ENCODE measurements around the gene MRPS35. TPM values are rescaled to one million over a fixed set of nuclear protein-coding genes. Genes with fewer than 3 reads are reported as not detected.

MRPS35 gene
- total RNA-seq, 1 experiment from 2014 or later, result 77.0 TPM

DNA sequence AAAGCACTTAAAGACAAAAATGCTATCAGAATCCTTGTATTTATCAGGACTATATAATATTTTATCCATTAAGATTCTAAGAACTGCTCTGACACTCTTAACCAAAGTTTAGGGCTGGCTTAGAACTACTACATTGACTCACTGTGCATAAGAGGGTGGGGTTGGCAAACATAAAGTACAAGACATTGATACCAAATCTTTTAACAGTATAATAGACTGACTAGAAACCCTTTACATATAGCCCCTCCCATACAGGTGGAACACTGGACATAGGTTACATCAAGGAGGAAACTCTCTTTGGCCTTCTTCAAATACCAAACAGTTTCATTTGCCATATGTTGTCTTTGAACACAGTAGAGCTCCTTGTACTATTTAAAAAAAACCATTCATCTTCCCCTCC, 30.0 kb upstream of the MRPS35 start:
- no peaks in the 10 kb centered on the region for H3K79me2 ChIP-seq (ENCODE audit: low read length)
- DNase-seq, result no peak
- no peaks in the 10 kb centered on the region for H3K36me3 ChIP-seq (ENCODE audit: insufficient read depth, low read length)
- no peak overlapping the region for H2AFZ ChIP-seq (ENCODE audit: low read length)
- no peaks in the 10 kb centered on the region for H3K9me2 ChIP-seq (replicated peaks; ENCODE audit: insufficient read depth, low read length)
- no peak overlapping the region for H3K27ac ChIP-seq (ENCODE audit: low read length)
- no peaks in the 10 kb centered on the region for H3K27me3 ChIP-seq (ENCODE audit: low read length)
- no peak overlapping the region for H3K9ac ChIP-seq (ENCODE audit: low read length)
- H3K4me2 ChIP-seq (ENCODE audit: low read depth, low read length, poor library complexity, severe bottlenecking), result no peak overlapping the region
- no peaks in the 10 kb centered on the region for H4K20me1 ChIP-seq (ENCODE audit: insufficient read depth, low read depth, low read length)
- H3K4me3 ChIP-seq (ENCODE audit: low read length), result no peak overlapping the region
- H3K9me3 ChIP-seq (ENCODE audit: low read length), result no peaks in the 10 kb centered on the region
- no peaks in the 10 kb centered on the region for H3K4me1 ChIP-seq (ENCODE audit: low read length)

DNA sequence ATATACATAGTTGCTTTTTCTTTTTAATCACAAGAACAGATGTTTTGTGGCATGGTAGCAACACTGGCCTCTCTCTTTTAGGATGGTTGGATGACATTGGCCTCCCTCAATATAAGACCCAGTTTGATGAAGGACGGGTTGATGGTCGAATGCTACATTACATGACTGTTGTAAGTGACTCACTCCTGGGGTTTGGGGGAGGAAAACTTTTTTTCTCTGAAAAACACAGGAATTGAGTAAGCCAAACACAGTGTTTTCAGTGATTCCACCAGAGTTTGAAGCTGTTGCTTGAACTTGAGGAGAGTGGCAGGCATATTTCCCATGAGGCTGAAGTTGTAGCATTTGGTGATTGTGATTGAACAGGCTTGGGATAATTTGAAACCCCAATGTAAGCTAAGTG, 28.1 kb upstream of the MRPS35 start:
- Histone ChIP-seq H3K4me2 (ENCODE audit: low read depth, low read length, poor library complexity, severe bottlenecking) (no peak overlapping the region), H3K9ac (ENCODE audit: low read length) (no peak overlapping the region), H4K20me1 (ENCODE audit: insufficient read depth, low read depth, low read length) (no peaks in the 10 kb centered on the region), H3K27me3 (ENCODE audit: low read length) (no peaks in the 10 kb centered on the region), H3K9me2 (replicated peaks; ENCODE audit: insufficient read depth, low read length) (no peaks in the 10 kb centered on the region), H3K79me2 (ENCODE audit: low read length) (no peaks in the 10 kb centered on the region), H3K4me1 (ENCODE audit: low read length) (no peaks in the 10 kb centered on the region), H3K27ac (ENCODE audit: low read length) (no peak overlapping the region), H2AFZ (ENCODE audit: low read length) (no peak overlapping the region), H3K36me3 (ENCODE audit: insufficient read depth, low read length) (no peaks in the 10 kb centered on the region), H3K9me3 (ENCODE audit: low read length) (no peaks in the 10 kb centered on the region), H3K4me3 (ENCODE audit: low read length) (no peak overlapping the region)
- DNase-seq, result no peak

DNA sequence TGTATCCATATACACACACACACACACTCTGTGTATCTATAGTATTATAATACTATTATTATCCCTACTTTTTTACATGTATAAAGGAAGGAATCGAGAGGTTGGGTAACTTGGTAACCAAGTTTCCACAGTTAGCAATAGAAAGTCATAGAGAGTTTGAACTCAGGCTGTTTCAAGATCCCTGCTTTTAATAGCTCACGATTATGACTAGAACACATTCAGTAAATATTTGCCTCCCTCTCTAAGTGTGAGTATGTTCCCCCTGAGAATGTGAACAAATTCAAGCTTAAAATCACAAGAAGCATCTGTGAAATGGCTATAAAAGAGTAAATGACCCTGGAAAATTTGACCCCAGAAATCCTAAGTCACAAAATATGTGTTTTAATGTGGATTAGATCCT, 25.4 kb upstream of the MRPS35 start:
- no peak overlapping the region for H3K4me3 ChIP-seq (ENCODE audit: low read length)
- H3K27ac ChIP-seq (ENCODE audit: low read length), result no peak overlapping the region
- no peak overlapping the region for H3K9ac ChIP-seq (ENCODE audit: low read length)
- no peak overlapping the region for H2AFZ ChIP-seq (ENCODE audit: low read length)
- H3K4me2 ChIP-seq (ENCODE audit: low read depth, low read length, poor library complexity, severe bottlenecking), result no peak overlapping the region
- H4K20me1 ChIP-seq (ENCODE audit: insufficient read depth, low read depth, low read length), result no peaks in the 10 kb centered on the region
- no peaks in the 10 kb centered on the region for H3K79me2 ChIP-seq (ENCODE audit: low read length)
- no peaks in the 10 kb centered on the region for H3K36me3 ChIP-seq (ENCODE audit: insufficient read depth, low read length)
- H3K27me3 ChIP-seq (ENCODE audit: low read length), result no peaks in the 10 kb centered on the region
- DNase-seq, result no peak
- H3K9me3 ChIP-seq (ENCODE audit: low read length), result no peaks in the 10 kb centered on the region
- no peaks in the 10 kb centered on the region for H3K4me1 ChIP-seq (ENCODE audit: low read length)
- no peaks in the 10 kb centered on the region for H3K9me2 ChIP-seq (replicated peaks; ENCODE audit: insufficient read depth, low read length)

DNA sequence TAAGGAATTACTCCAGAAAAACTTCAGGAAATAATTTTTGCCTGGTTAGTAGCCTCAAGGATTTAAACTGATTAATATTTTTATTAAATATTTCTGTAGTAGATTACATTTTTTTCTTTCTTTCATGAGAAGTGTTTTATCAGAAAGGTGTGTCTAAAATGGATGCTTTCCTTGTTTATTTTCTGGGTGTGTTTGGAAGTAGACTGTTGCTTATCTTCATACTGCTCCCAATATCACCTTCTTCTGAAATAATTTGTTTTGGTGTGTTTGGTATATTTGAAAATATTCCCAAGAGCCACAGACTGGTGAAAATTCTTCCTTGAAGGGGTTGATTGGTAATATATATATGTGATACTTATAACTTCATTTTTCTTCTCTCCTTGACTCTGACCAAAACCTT, 24.5 kb upstream of the MRPS35 start:
- DNase-seq, result no peak
- H3K27me3 ChIP-seq (ENCODE audit: low read length), result no peaks in the 10 kb centered on the region
- no peaks in the 10 kb centered on the region for H3K9me3 ChIP-seq (ENCODE audit: low read length)
- no peak overlapping the region for H2AFZ ChIP-seq (ENCODE audit: low read length)
- no peak overlapping the region for H3K9ac ChIP-seq (ENCODE audit: low read length)
- no peaks in the 10 kb centered on the region for H3K9me2 ChIP-seq (replicated peaks; ENCODE audit: insufficient read depth, low read length)
- no peak overlapping the region for H3K4me2 ChIP-seq (ENCODE audit: low read depth, low read length, poor library complexity, severe bottlenecking)
- no peak overlapping the region for H3K27ac ChIP-seq (ENCODE audit: low read length)
- H3K79me2 ChIP-seq (ENCODE audit: low read length), result no peaks in the 10 kb centered on the region
- no peaks in the 10 kb centered on the region for H4K20me1 ChIP-seq (ENCODE audit: insufficient read depth, low read depth, low read length)
- no peak overlapping the region for H3K4me3 ChIP-seq (ENCODE audit: low read length)
- H3K4me1 ChIP-seq (ENCODE audit: low read length), result no peaks in the 10 kb centered on the region
- H3K36me3 ChIP-seq (ENCODE audit: insufficient read depth, low read length), result no peaks in the 10 kb centered on the region

DNA sequence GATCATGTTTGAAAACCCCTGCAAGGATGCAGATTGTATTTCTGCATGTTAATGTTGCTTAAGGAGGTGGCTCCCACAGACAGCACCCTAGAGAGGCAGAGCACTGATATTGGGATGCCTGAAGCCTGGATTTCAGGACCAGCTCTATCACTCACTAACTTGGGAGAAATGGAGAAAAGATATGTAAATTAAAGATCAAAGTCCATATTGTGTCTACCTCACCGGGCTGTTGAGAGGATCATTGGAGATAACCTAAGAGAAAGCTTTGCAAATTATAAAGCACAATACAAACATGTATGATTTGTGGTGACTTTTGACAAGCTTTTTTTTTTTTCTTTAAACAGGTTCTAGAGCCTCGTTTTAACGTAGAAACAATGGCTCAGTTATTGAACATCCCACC, 22.0 kb upstream of the MRPS35 start:
- no peaks in the 10 kb centered on the region for H3K4me1 ChIP-seq (ENCODE audit: low read length)
- H3K27me3 ChIP-seq (ENCODE audit: low read length), result no peaks in the 10 kb centered on the region
- no peak overlapping the region for H3K9ac ChIP-seq (ENCODE audit: low read length)
- H3K27ac ChIP-seq (ENCODE audit: low read length), result no peak overlapping the region
- H4K20me1 ChIP-seq (ENCODE audit: insufficient read depth, low read depth, low read length), result no peaks in the 10 kb centered on the region
- H3K9me2 ChIP-seq (replicated peaks; ENCODE audit: insufficient read depth, low read length), result no peaks in the 10 kb centered on the region
- H3K36me3 ChIP-seq (ENCODE audit: insufficient read depth, low read length), result no peaks in the 10 kb centered on the region
- H3K79me2 ChIP-seq (ENCODE audit: low read length), result no peaks in the 10 kb centered on the region
- H3K4me2 ChIP-seq (ENCODE audit: low read depth, low read length, poor library complexity, severe bottlenecking), result no peak overlapping the region
- no peak overlapping the region for H2AFZ ChIP-seq (ENCODE audit: low read length)
- no peak for DNase-seq
- H3K9me3 ChIP-seq (ENCODE audit: low read length), result no peaks in the 10 kb centered on the region
- H3K4me3 ChIP-seq (ENCODE audit: low read length), result no peak overlapping the region

DNA sequence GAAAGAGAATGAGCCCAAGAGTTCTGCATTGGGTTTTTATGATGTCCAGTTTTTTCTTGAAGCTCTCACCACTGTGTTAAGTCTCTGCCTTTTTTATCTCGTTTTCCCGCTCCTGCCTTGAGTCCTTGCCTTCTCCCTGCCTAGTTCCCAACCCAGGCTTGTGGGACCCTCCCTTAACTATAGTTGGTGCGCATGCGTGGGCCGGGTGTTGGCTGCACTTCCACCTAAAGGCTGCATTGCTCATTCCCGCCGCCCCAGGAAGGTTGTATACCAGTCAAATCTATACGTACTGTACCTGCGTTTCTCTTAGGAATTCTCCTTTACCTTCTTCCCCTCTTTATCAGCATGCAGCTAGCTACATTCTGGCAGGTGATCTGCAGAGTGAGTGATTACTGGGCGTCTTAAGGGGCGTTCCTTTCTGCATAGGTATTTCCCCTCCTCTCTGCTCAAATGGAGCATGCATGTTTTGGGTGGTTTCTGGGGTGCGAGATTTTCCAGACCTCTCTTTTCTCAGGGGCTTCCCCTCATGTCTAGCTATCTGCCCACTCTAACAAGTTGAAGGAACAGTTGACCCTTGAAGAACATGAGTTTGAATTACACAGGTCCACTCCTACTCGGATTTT, 21.0 kb upstream of the MRPS35 start:
- no peaks in the 10 kb centered on the region for H3K9me2 ChIP-seq (replicated peaks; ENCODE audit: insufficient read depth, low read length)
- H3K27ac ChIP-seq (ENCODE audit: low read length), result no peak overlapping the region
- H3K79me2 ChIP-seq (ENCODE audit: low read length), result no peaks in the 10 kb centered on the region
- H3K27me3 ChIP-seq (ENCODE audit: low read length), result no peaks in the 10 kb centered on the region
- H3K4me1 ChIP-seq (ENCODE audit: low read length), result no peaks in the 10 kb centered on the region
- no peak for DNase-seq
- no peak overlapping the region for H3K4me3 ChIP-seq (ENCODE audit: low read length)
- H3K9ac ChIP-seq (ENCODE audit: low read length), result no peak overlapping the region
- H3K36me3 ChIP-seq (ENCODE audit: insufficient read depth, low read length), result no peaks in the 10 kb centered on the region
- H4K20me1 ChIP-seq (ENCODE audit: insufficient read depth, low read depth, low read length), result no peaks in the 10 kb centered on the region
- H3K4me2 ChIP-seq (ENCODE audit: low read depth, low read length, poor library complexity, severe bottlenecking), result no peak overlapping the region
- H2AFZ ChIP-seq (ENCODE audit: low read length), result no peak overlapping the region
- no peaks in the 10 kb centered on the region for H3K9me3 ChIP-seq (ENCODE audit: low read length)

DNA sequence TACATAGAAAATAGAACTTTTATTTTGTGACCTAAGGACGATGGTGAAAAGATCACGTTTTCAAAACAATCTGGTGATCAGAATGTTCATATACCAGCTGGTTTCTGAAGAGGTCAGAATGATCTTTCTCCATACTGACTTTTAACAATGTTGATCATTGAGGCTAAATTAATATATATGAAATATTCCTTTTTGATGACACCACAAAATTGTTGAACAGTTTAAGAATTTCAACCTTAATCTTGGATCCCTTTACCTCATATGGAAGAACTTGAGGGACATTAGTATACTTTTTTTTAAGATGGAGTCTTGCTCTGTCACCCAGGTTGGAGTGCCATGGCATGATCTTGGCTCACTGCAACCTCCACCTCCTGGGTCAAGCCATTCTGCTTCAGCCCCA, 17.2 kb upstream of the MRPS35 start:
- Histone ChIP-seq H2AFZ (ENCODE audit: low read length) (no peak overlapping the region), H3K36me3 (ENCODE audit: insufficient read depth, low read length) (no peaks in the 10 kb centered on the region), H3K79me2 (ENCODE audit: low read length) (no peaks in the 10 kb centered on the region), H3K9me3 (ENCODE audit: low read length) (no peaks in the 10 kb centered on the region), H3K4me2 (ENCODE audit: low read depth, low read length, poor library complexity, severe bottlenecking) (no peak overlapping the region), H3K9ac (ENCODE audit: low read length) (no peak overlapping the region), H4K20me1 (ENCODE audit: insufficient read depth, low read depth, low read length) (no peaks in the 10 kb centered on the region), H3K4me1 (ENCODE audit: low read length) (no peaks in the 10 kb centered on the region), H3K27ac (ENCODE audit: low read length) (no peak overlapping the region), H3K27me3 (ENCODE audit: low read length) (no peaks in the 10 kb centered on the region), H3K9me2 (replicated peaks; ENCODE audit: insufficient read depth, low read length) (no peaks in the 10 kb centered on the region), H3K4me3 (ENCODE audit: low read length) (no peak overlapping the region)
- DNase-seq, result no peak

DNA sequence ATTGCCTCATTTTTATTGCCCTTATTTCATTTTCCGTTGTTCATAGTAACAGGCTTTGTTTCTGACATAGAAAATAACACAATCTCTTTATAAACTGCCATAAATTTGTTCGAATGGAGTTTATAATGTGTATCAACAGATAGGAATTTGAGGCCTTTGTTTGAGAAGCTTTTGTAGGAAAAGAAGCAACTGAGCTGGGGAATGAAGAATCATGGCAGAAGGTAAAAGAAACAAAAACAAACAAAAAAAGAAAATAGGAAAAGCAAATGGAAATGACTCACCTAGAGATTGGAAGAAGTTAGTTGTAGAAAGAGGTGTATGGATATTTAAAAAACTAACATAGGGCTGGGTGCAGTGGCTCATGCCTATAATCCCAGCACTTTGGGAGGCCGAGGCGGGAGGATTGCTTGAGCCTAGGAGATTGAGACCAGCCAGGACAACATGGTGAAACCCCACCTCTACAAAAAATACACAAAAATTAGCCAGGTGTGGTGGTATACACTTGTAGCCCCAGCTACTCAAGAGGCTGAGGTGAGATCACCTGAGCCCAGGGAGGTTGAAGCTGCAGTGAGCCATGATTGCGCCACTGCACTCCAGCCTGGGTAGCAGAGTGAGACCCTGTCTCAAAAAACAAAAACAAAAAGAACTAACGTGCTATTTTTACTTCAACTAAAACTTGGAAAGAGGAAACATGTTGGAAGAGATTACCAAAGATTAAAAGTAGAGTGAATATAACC, 14.9 kb upstream of the MRPS35 start:
- Histone ChIP-seq H3K36me3 (ENCODE audit: insufficient read depth, low read length) (no peaks in the 10 kb centered on the region), H4K20me1 (ENCODE audit: insufficient read depth, low read depth, low read length) (no peaks in the 10 kb centered on the region), H3K9me3 (ENCODE audit: low read length) (no peaks in the 10 kb centered on the region), H3K79me2 (ENCODE audit: low read length) (no peaks in the 10 kb centered on the region), H2AFZ (ENCODE audit: low read length) (no peak overlapping the region), H3K4me3 (ENCODE audit: low read length) (no peak overlapping the region), H3K27me3 (ENCODE audit: low read length) (no peaks in the 10 kb centered on the region), H3K4me2 (ENCODE audit: low read depth, low read length, poor library complexity, severe bottlenecking) (no peak overlapping the region), H3K9ac (ENCODE audit: low read length) (no peak overlapping the region), H3K27ac (ENCODE audit: low read length) (no peak overlapping the region), H3K4me1 (ENCODE audit: low read length) (no peaks in the 10 kb centered on the region), H3K9me2 (replicated peaks; ENCODE audit: insufficient read depth, low read length) (no peaks in the 10 kb centered on the region)
- DNase-seq, result no peak
